Lung (tissue), 12 donors: ENCODE measurements around the gene NFKB1. TPM values are rescaled to one million over a fixed set of nuclear protein-coding genes. Genes with fewer than 3 reads are reported as not detected.

Experiments
- ATAC-seq: fragments of 200-7000 bp; cut with Tn5 transposase; one replicate; pipeline ENCODE4 v1.9.1; 2020; ENCODE audit warnings: moderate number of reproducible peaks; ENCODE audit not compliant: insufficient read depth, low FRiP score
- DNase-seq, 3 donors: peaks; one replicate each; pipeline ENCODE4 v3.0.0-alpha.2; 2013 to 2017
- H3K27ac ChIP-seq, 2 donors: one replicate each; pipeline ENCODE4 v1.5.1; 2013; ENCODE audit warnings: mild to moderate bottlenecking in 2 of 2, moderate library complexity in 2 of 2, control low read depth in 1 of 2, inconsistent platforms in 1 of 2, low read depth in 1 of 2, low read length in 1 of 2
- H3K27me3 ChIP-seq, 3 donors: one replicate each; pipeline ENCODE4 v1.5.1; 2013; ENCODE audit warnings: low read length in 2 of 3; ENCODE audit not compliant: control insufficient read depth in 3 of 3, insufficient read depth in 3 of 3
- H3K36me3 ChIP-seq, 4 donors: one replicate each; pipeline ENCODE4 v1.5.1; 2013; ENCODE audit warnings: low read length in 4 of 4, mild to moderate bottlenecking in 1 of 4, moderate library complexity in 1 of 4; ENCODE audit not compliant: control insufficient read depth in 4 of 4, insufficient read depth in 4 of 4
- H3K4me1 ChIP-seq, 5 donors: one replicate each; pipeline ENCODE4 v1.5.1; 2013; ENCODE audit warnings: low read length in 5 of 5, mild to moderate bottlenecking in 2 of 5, moderate library complexity in 1 of 5; ENCODE audit not compliant: control insufficient read depth in 5 of 5, insufficient read depth in 5 of 5
- H3K4me3 ChIP-seq: one replicate; pipeline ENCODE4 v1.5.1; 2013; ENCODE audit warnings: mild to moderate bottlenecking, control low read depth, moderate library complexity
- H3K9ac ChIP-seq, 2 donors: one replicate each; pipeline ENCODE4 v1.5.1; 2013; ENCODE audit warnings: low read length in 2 of 2, control low read depth in 1 of 2; ENCODE audit not compliant: insufficient read depth in 1 of 2
- H3K9me3 ChIP-seq, 4 donors: one replicate each; pipeline ENCODE4 v1.5.1; 2013; ENCODE audit warnings: low read length in 3 of 4, mild to moderate bottlenecking in 1 of 4, moderate library complexity in 1 of 4; ENCODE audit not compliant: control insufficient read depth in 4 of 4, insufficient read depth in 3 of 4
- CTCF ChIP-seq: IDR thresholded peaks from 2 replicates; pipeline ENCODE4 v1.5.1; 2012; ENCODE audit warnings: mild to moderate bottlenecking; ENCODE audit errors: control extremely low read depth, extremely low read depth
- WGBS, 2 donors: extraction: QIAGEN DNeasy Blood & Tissue Kit; methylation state at CpG; one replicate each; pipeline ENCODE4 v1.1.7; 2013; 5-methylcytosine and 5-hydroxymethylcytosine counted together
- polyA plus RNA-seq, 2 donors: library from polyadenylated mRNA; stranded (reverse); fragments of 200-250 nt; gene quantifications; one replicate each; pipeline ENCODE4 v1.2.1, GENCODE V29; 2013
- total RNA-seq, 2 donors: library from RNA; depleted of rRNA in 1 of 2; stranded (reverse); fragments of >200 nt in 1 of 2; gene quantifications; one replicate each; pipeline ENCODE4 v1.2.1, GENCODE V29; 2014 to 2021
- donor health status: control.
- donor health status: control.
- donor health status: Bipolar disorder and iron deficiency.
- donor health status: healthy.
- donor health status: DM: yes; HTN: yes; CAD: no.

The NFKB1 gene
- total and polyA plus RNA-seq, 4 donors, result 12.3 to 66.0 (median 56.7) TPM

DNA sequence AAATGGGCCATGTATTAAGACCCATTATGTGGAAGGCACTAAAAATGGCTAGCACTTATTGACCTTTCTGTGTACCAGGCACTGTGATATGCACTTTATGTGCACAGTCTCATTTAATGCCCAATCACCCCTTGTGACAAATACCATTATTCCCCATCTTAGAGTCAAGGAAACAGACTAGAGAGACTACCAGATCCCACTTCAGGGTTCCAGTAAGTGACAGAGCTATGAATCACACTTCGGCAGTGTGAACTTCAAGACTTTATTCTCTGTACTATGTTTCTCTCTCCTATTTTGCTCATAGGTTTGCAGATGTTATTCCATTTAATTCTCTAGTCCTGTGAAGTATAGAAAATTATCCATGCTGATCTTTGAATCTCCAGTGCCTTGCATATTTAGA, 107.0 kb downstream of the NFKB1 start:
- Histone ChIP-seq H3K4me3 (no peak overlapping the region), H3K27ac (no peak overlapping the region), H3K36me3 (peaks cover 32 to 55% (median 36%) of the 10 kb centered on the region in 4 donors), H3K27me3 (no peaks in the 10 kb centered on the region), H3K4me1 (peaks cover 0 to 1% (median 0%) of the 10 kb centered on the region in 5 donors), H3K9ac (no peak overlapping the region), H3K9me3 (no peaks in the 10 kb centered on the region)
- DNase-seq (no peak), ATAC-seq (no peak)
- no peak for TF ChIP-seq CTCF
- WGBS, 2 donors, result 82 to 88% methylated on average over 1 of the region's 1 CpG

GRCh38 chr4:102610007-102610406, 108.8 kb downstream of the NFKB1 start:
- H3K27me3 ChIP-seq, result no peaks in the 10 kb centered on the region
- ATAC-seq, result no peak
- no peak overlapping the region for H3K27ac ChIP-seq
- H3K9ac ChIP-seq, result no peak overlapping the region
- peaks cover 0 to 4% (median 0%) of the 10 kb centered on the region in 5 donors for H3K4me1 ChIP-seq
- no peak overlapping the region for H3K4me3 ChIP-seq
- H3K9me3 ChIP-seq, result no peaks in the 10 kb centered on the region
- DNase-seq, result peak in 1 of 3 donors; percentile 17
- TF ChIP-seq CTCF, result no peak
- H3K36me3 ChIP-seq, result peaks cover 35 to 61% (median 51%) of the 10 kb centered on the region in 4 donors

- no peaks in the 10 kb centered on the region for H3K27me3 ChIP-seq
- 91 to 93% methylated on average over 3 of the region's 3 CpGs for WGBS, 2 donors
- H3K27ac ChIP-seq, result no peak overlapping the region
- H3K4me3 ChIP-seq, result no peak overlapping the region
- no peak overlapping the region for H3K9ac ChIP-seq
- TF ChIP-seq CTCF, result no peak
- ATAC-seq (no peak), DNase-seq (no peak)
- H3K4me1 ChIP-seq, result peaks cover 0 to 4% (median 0%) of the 10 kb centered on the region in 5 donors
- no peaks in the 10 kb centered on the region for H3K9me3 ChIP-seq
- H3K36me3 ChIP-seq, result peaks cover 35 to 63% (median 54%) of the 10 kb centered on the region in 4 donors
Observed at GRCh38 chr4:102610476-102610875, 109.3 kb downstream of the NFKB1 start.

GRCh38 chr4:102612210-102612609, 111.1 kb downstream of the NFKB1 start:
- H3K4me1 ChIP-seq, result peaks cover 0 to 3% (median 0%) of the 10 kb centered on the region in 5 donors
- H3K4me3 ChIP-seq, result no peak overlapping the region
- no peak for TF ChIP-seq CTCF
- peak overlapping the region in 1 of 2 donors; percentile 41 for H3K27ac ChIP-seq
- no peaks in the 10 kb centered on the region for H3K9me3 ChIP-seq
- no peak for ATAC-seq
- DNase-seq, result peak in 2 of 3 donors; percentile 22 to 41
- H3K27me3 ChIP-seq, result no peaks in the 10 kb centered on the region
- WGBS, 2 donors, result 81 to 90% methylated on average over 2 of the region's 2 CpGs
- no peak overlapping the region for H3K9ac ChIP-seq
- H3K36me3 ChIP-seq, result peaks cover 40 to 64% (median 50%) of the 10 kb centered on the region in 4 donors
